Neural progenitor cell (in vitro differentiated cells): Measurements from ENCODE around the gene PYM1. TPM values are rescaled to one million over a fixed set of nuclear protein-coding genes. Genes with fewer than 3 reads are reported as not detected.

Experiments used
- DNase-seq: peaks from one replicate; pipeline ENCODE4 v3.0.0-alpha.2; 2016; ENCODE audit warnings: low spot score
- H2AFZ ChIP-seq: fragments of 200-600 bp; sonication (generic); replicated peaks from 2 replicates; pipeline ENCODE4 v1.6.1; 2016; ENCODE audit warnings: antibody characterized with exemption
- H3F3A ChIP-seq: fragments of 200-600 bp; sonication (generic); 2 replicates; pipeline ENCODE4 v1.6.1; 2016; ENCODE audit warnings: antibody characterized with exemption, low read depth
- H3K27ac ChIP-seq: fragments of 200-600 bp; sonication (generic); 2 replicates; pipeline ENCODE4 v1.5.1; 2016; ENCODE audit warnings: mild to moderate bottlenecking
- H3K27me3 ChIP-seq: fragments of 200-600 bp; sonication (generic); 2 replicates; pipeline ENCODE4 v1.6.1; 2016; ENCODE audit warnings: mild to moderate bottlenecking, moderate library complexity
- H3K36me3 ChIP-seq: fragments of 200-600 bp; sonication (generic); 2 replicates; pipeline ENCODE4 v1.5.1; 2016
- H3K4me1 ChIP-seq: fragments of 200-600 bp; sonication (generic); 2 replicates; pipeline ENCODE4 v1.6.1; 2016; ENCODE audit warnings: mixed run types
- H3K4me2 ChIP-seq: fragments of 200-600 bp; sonication (generic); 2 replicates; pipeline ENCODE4 v1.6.1; 2016
- H3K4me3 ChIP-seq: fragments of 200-600 bp; sonication (generic); 2 replicates; pipeline ENCODE4 v1.5.1; 2016
- H3K79me2 ChIP-seq: fragments of 200-600 bp; sonication (generic); 2 replicates; pipeline ENCODE4 v1.6.1; 2016; ENCODE audit warnings: low read depth
- H3K9ac ChIP-seq: fragments of 200-600 bp; sonication (generic); 2 replicates; pipeline ENCODE4 v1.6.1; 2016
- H3K9me3 ChIP-seq: fragments of 200-600 bp; sonication (generic); 2 replicates; pipeline ENCODE4 v1.5.1; 2016; ENCODE audit warnings: low read depth
- H4K20me1 ChIP-seq: fragments of 200-600 bp; sonication (generic); 2 replicates; pipeline ENCODE4 v1.6.1; 2016; ENCODE audit warnings: low read depth
- H3K27ac Mint-ChIP-seq: 3 replicates; pipeline ENCODE4 v1.8.0; 2021; ENCODE audit warnings: mixed read lengths
- H3K27me3 Mint-ChIP-seq: 2 replicates; pipeline ENCODE4 v1.8.0; 2022; ENCODE audit warnings: low read depth, mild to moderate bottlenecking, inconsistent platforms, moderate library complexity, mixed read lengths; ENCODE audit not compliant: insufficient read depth
- H3K36me3 Mint-ChIP-seq: 3 replicates; pipeline ENCODE4 v1.8.0; 2021; ENCODE audit warnings: mixed read lengths
- H3K4me1 Mint-ChIP-seq: 3 replicates; pipeline ENCODE4 v1.8.0; 2021; ENCODE audit warnings: mixed read lengths
- H3K4me3 Mint-ChIP-seq: 3 replicates; pipeline ENCODE4 v1.8.0; 2021; ENCODE audit warnings: mild to moderate bottlenecking, moderate library complexity, mixed read lengths
- H3K9me3 Mint-ChIP-seq: 3 replicates; pipeline ENCODE4 v1.8.0; 2020; ENCODE audit warnings: mixed read lengths
- EZH2 ChIP-seq: fragments of 200-600 bp; sonication (generic); IDR thresholded peaks from 2 replicates; pipeline ENCODE4 v1.6.1; 2017; ENCODE audit warnings: antibody characterized with exemption, mild to moderate bottlenecking, moderate library complexity
- EZH2phosphoT487 ChIP-seq: fragments of 200-600 bp; sonication (generic); IDR thresholded peaks from 2 replicates; pipeline ENCODE4 v1.6.1; 2017; ENCODE audit warnings: antibody characterized with exemption
- total RNA-seq: library from RNA; depleted of rRNA; stranded (reverse); fragments of >200 nt; gene quantifications from 2 replicates; pipeline ENCODE4 v1.2.3, GENCODE V29; 2015; ENCODE audit warnings: low replicate concordance
- TF ChIP-seq, protein P1 (sequence below): fragments of 200-600 bp; sonication (generic); IDR thresholded peaks from 2 replicates; pipeline ENCODE4 v1.5.1; 2017; ENCODE audit warnings: antibody characterized with exemption, mild to moderate bottlenecking

Gene PYM1
- total RNA-seq, 1 donor from 2014 or later, result 44.6 TPM

DNA sequence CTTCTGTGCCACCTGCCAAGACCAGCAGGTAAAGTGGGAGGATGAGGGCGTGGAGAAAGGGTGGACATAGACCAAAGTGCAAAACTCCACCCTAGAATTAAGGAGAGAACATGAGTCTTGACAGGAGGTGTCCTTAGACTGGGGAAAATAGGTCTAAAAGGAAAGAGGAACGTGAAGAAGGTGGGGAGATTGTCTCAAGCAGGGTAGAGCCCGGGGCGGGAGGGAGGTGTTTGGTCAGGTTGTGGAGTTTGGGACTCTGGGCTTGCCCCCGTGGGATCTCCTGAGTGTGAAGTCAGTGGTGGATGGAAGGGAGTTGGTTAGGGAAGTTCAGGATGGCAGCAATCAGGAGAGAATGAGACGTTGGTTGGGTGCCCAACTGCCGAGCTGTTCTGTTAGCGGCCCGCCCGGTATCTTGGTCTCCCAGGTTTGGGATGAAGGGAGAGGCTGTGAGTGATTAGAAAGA lies 3.7 kb upstream of the PYM1 start:
- H3F3A ChIP-seq, result peaks cover 43% of the 10 kb centered on the region
- no peak for TF ChIP-seq EZH2phosphoT487
- TF ChIP-seq EZH2, result no peak
- TF ChIP-seq, protein P1, sequence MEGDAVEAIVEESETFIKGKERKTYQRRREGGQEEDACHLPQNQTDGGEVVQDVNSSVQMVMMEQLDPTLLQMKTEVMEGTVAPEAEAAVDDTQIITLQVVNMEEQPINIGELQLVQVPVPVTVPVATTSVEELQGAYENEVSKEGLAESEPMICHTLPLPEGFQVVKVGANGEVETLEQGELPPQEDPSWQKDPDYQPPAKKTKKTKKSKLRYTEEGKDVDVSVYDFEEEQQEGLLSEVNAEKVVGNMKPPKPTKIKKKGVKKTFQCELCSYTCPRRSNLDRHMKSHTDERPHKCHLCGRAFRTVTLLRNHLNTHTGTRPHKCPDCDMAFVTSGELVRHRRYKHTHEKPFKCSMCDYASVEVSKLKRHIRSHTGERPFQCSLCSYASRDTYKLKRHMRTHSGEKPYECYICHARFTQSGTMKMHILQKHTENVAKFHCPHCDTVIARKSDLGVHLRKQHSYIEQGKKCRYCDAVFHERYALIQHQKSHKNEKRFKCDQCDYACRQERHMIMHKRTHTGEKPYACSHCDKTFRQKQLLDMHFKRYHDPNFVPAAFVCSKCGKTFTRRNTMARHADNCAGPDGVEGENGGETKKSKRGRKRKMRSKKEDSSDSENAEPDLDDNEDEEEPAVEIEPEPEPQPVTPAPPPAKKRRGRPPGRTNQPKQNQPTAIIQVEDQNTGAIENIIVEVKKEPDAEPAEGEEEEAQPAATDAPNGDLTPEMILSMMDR, result no peak
- H3K4me3 Mint-ChIP-seq, result peak overlapping the region; percentile 89
- peaks cover 27% of the 10 kb centered on the region for H3K27me3 Mint-ChIP-seq
- no peaks in the 10 kb centered on the region for H3K4me1 ChIP-seq
- H3K4me1 Mint-ChIP-seq, result peaks cover 23% of the 10 kb centered on the region
- H3K27ac Mint-ChIP-seq, result peak overlapping the region; percentile 67
- H3K27ac ChIP-seq, result no peak overlapping the region
- no peaks in the 10 kb centered on the region for H3K9me3 Mint-ChIP-seq
- H3K4me2 ChIP-seq, result peak overlapping the region; percentile 97
- H3K79me2 ChIP-seq, result peaks cover 16% of the 10 kb centered on the region
- H3K27me3 ChIP-seq, result peaks cover 45% of the 10 kb centered on the region
- peak overlapping the region; percentile 71 for H3K4me3 ChIP-seq
- no peaks in the 10 kb centered on the region for H3K36me3 ChIP-seq
- H4K20me1 ChIP-seq, result peaks cover 3% of the 10 kb centered on the region
- H3K9me3 ChIP-seq, result no peaks in the 10 kb centered on the region
- H3K36me3 Mint-ChIP-seq, result no peaks in the 10 kb centered on the region
- no peak overlapping the region for H3K9ac ChIP-seq
- peak overlapping the region; percentile 95 for H2AFZ ChIP-seq
- no peak for DNase-seq

DNA sequence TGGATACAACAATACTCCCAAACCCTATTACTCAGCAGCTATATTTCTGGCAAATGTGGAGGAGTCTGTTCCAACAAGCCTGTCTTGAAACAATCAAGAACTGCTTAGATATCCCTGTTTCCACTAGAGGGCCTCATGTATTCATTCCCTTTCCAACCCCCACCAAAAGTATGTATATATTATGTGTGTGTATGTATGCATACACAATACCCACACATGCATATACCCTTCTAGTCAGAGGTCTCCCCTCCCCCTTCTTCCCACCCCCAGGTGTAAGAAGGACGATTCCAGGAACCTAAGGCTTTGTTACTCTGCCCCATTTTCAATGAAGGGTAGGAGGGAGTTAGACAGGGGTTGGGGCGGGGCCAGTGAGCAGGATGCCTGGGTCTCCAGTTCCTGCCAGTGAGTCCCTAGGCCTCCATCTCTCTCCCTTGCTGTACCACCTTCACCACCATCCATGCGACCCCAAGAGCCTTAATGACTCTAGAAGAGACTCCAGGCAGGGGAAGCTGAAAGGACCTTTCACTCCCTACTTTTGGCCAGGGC lies 3.1 kb upstream of the PYM1 start, which contains the start of gene DGKA:
Gene DGKA, plus strand, starts transcription at position 392 of the 546 bp plus-strand sequence. CDS start 5,342 bp downstream, outside the sequence.
- Histone ChIP-seq H3K9ac (peak within 1 kb of the TSS; percentile 33), H3K4me1 (peaks cover 4% of the 10 kb centered on the region), H3K9me3 (no peaks in the 10 kb centered on the region), H3K4me3 (peak within 1 kb of the TSS; percentile 71), H3F3A (peaks cover 48% of the 10 kb centered on the region), H3K36me3 (no peaks in the 10 kb centered on the region), H2AFZ (peak within 1 kb of the TSS; percentile 95), H3K27me3 (peaks cover 45% of the 10 kb centered on the region), H4K20me1 (peaks cover 8% of the 10 kb centered on the region), H3K79me2 (peaks cover 21% of the 10 kb centered on the region), H3K4me2 (peak within 1 kb of the TSS; percentile 97), H3K27ac (no peak within 1 kb of the TSS)
- peak; percentile 52 for DNase-seq
- H3K36me3 Mint-ChIP-seq, result no peaks in the 10 kb centered on the region
- no peak for TF ChIP-seq EZH2phosphoT487
- TF ChIP-seq, protein P1, result peak; percentile 67
- TF ChIP-seq EZH2, result no peak
- peak within 1 kb of the TSS; percentile 67 for H3K27ac Mint-ChIP-seq
- peaks cover 27% of the 10 kb centered on the region for H3K27me3 Mint-ChIP-seq
- H3K9me3 Mint-ChIP-seq, result no peaks in the 10 kb centered on the region
- peak within 1 kb of the TSS; percentile 89 for H3K4me3 Mint-ChIP-seq
- peaks cover 28% of the 10 kb centered on the region for H3K4me1 Mint-ChIP-seq

DNA sequence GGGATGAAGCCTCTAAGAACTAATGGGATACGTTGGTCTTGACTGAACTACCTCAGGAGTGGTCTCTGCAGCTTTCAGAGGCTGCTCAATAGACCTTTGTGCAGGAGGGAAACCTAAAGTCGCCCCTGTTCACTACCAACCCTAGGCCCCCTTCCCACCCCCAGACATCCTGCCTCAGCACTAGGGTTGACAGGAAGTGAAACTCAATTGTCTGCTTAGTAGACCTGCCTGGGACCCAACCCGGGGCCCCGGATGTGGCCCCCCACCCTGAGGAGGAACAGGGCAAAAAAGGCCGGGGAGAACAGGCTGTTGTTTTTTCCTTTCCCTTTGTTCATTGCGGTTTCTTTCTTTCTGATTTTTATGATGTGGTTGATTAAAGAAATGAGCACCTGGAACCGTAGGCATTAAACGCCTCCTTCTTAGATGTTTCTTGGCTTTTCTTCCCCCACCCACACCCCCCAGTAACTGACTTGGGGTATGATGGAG lies 1.7 kb upstream of the PYM1 start:
- H3F3A ChIP-seq, result peaks cover 57% of the 10 kb centered on the region
- Mint-ChIP-seq H3K36me3 (peaks cover 1% of the 10 kb centered on the region), H3K4me1 (peaks cover 38% of the 10 kb centered on the region), H3K9me3 (no peaks in the 10 kb centered on the region), H3K27ac (peak overlapping the region; percentile 31), H3K27me3 (peaks cover 26% of the 10 kb centered on the region), H3K4me3 (peak overlapping the region; percentile 99)
- H3K79me2 ChIP-seq, result peaks cover 36% of the 10 kb centered on the region
- H3K9ac ChIP-seq, result no peak overlapping the region
- no peak for DNase-seq
- no peaks in the 10 kb centered on the region for H3K9me3 ChIP-seq
- H3K27me3 ChIP-seq, result peaks cover 33% of the 10 kb centered on the region
- H2AFZ ChIP-seq, result no peak overlapping the region
- H3K4me1 ChIP-seq, result peaks cover 9% of the 10 kb centered on the region
- no peak overlapping the region for H3K4me3 ChIP-seq
- no peak overlapping the region for H3K27ac ChIP-seq
- no peak overlapping the region for H3K4me2 ChIP-seq
- peaks cover 23% of the 10 kb centered on the region for H4K20me1 ChIP-seq
- TF ChIP-seq EZH2phosphoT487 (no peak), EZH2 (no peak)
- TF ChIP-seq, protein P1, result no peak
- peaks cover 6% of the 10 kb centered on the region for H3K36me3 ChIP-seq
